GM21528 (cell line): ENCODE measurements around the gene CDK19.

Experiments
- ATAC-seq: cut with Tn5 transposase; IDR thresholded peaks from one replicate; pipeline ENCODE4 v1.9.1; 2021; ENCODE audit warnings: mild to moderate bottlenecking, moderate library complexity; ENCODE audit not compliant: unreplicated experiment, low FRiP score

Gene CDK19

GRCh38 chr6:110560239-110561007, 254.8 kb downstream of the CDK19 start:
- ATAC-seq = no peak
